HG03060 (cell line): ENCODE data around the gene STPG3.
"Not testable (repeated sequence)": the region's sequence is repeated elsewhere in the genome, so short reads cannot be mapped to it uniquely, and the experiment has no call there.

Experiments
- ATAC-seq: cut with Tn5 transposase; IDR thresholded peaks from one replicate; pipeline ENCODE4 v1.9.1; 2021; ENCODE audit warnings: low read depth, moderate number of reproducible peaks; ENCODE audit not compliant: unreplicated experiment

STPG3 gene

DNA sequence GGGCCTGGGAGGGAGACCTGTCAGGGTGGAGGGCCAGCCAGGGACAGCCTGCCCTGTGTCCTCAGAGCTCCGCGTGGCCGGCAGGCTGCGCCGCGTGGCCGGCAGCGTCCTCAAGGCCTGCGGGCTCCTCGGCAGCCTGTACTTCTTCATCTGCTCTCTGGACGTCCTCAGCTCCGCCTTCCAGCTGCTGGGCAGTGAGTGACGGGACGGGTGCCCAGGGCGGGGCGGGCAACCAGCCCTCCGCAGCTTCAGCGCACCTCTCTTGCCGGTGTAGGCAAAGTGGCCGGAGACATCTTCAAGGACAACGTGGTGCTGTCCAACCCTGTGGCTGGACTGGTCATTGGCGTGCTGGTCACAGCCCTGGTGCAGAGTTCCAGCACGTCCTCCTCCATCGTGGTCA lies 18.6 kb upstream of the STPG3 start:
- ATAC-seq, result no peak

DNA sequence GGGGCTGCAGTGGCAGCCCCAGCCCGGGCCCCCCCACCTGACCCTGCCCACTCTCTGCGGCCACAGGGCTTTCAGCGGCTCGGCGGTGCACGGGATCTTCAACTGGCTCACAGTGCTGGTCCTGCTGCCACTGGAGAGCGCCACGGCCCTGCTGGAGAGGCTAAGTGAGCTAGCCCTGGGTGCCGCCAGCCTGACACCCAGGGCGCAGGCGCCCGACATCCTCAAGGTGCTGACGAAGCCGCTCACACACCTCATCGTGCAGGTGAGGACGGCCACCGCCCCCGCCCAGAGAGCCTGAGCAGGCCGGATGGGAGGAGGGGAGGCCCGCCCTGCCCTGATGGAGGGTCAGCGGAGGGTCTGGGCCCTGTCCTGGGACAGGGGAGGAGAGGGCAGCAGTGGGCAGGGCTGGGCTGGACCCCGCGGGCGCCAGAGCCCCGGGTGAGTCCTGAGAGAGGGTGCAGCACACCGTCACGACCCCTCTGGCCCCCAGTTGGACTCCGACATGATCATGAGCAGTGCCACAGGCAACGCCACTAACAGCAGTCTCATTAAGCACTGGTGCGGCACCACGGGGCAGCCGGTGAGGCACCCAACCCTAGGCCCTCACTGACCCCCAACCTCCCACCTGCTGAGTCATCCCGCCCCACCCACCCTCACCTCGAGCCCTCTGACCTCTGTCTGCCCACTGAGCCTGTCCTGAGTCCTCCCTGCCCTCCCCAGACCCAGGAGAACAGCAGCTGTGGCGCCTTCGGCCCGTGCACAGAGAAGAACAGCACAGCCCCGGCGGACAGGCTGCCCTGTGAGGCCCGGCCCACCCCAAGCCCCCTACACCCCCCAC lies 17.7 kb upstream of the STPG3 start:
- no peak for ATAC-seq

DNA sequence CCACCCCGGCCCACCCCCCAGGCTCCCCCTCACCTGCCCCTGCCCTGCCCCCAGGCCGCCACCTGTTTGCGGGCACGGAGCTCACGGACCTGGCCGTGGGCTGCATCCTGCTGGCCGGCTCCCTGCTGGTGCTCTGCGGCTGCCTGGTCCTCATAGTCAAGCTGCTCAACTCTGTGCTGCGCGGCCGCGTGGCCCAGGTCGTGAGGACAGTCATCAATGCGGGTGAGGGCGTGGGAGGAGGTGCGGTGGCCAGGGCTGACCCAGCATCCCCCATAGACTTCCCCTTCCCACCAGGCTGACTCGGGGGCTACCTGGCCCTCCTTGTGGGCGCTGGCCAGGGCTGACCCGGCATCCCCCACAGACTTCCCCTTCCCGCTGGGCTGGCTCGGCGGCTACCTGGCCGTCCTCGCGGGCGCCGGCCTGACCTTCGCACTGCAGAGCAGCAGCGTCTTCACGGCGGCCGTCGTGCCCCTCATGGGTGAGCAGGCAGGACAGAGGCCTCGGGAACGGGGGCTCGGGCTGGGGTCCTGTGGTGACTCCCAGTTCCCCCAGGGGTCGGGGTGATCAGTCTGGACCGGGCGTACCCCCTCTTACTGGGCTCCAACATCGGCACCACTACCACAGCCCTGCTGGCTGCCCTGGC lies 16.9 kb upstream of the STPG3 start:
- no peak for ATAC-seq

DNA sequence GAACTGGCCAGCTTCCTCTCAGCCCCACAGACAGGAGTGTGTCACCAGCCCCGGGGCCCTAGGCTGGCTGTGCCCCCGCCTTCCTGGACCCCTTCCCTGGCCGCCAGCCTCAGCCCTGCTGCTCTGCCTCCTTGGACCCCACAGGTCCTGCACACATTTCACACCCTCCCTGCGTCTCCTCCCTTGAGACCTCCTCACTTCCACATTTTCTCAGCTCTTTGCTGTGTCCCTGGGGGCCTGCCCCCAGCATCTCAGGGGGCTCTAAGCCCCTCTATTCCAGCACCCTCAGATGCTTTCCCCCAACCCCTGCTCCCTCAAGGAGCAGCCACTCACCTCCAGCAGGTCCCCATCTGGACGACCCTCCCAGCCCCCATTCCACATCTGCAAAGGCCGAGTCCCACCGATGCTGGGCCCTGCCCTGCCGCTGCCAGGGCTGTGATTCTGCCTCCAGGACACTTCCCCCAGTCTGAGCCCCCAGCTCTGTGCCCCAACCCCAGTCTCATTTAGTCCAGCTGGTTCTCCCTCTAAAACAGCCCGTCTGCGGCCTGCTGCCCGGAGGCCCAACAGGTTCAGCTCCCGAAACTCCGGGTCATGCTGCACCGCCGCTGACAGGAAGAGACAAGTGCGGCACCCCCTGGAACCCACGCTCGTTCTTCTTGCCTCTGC lies 16.2 kb upstream of the STPG3 start:
- no peak for ATAC-seq

DNA sequence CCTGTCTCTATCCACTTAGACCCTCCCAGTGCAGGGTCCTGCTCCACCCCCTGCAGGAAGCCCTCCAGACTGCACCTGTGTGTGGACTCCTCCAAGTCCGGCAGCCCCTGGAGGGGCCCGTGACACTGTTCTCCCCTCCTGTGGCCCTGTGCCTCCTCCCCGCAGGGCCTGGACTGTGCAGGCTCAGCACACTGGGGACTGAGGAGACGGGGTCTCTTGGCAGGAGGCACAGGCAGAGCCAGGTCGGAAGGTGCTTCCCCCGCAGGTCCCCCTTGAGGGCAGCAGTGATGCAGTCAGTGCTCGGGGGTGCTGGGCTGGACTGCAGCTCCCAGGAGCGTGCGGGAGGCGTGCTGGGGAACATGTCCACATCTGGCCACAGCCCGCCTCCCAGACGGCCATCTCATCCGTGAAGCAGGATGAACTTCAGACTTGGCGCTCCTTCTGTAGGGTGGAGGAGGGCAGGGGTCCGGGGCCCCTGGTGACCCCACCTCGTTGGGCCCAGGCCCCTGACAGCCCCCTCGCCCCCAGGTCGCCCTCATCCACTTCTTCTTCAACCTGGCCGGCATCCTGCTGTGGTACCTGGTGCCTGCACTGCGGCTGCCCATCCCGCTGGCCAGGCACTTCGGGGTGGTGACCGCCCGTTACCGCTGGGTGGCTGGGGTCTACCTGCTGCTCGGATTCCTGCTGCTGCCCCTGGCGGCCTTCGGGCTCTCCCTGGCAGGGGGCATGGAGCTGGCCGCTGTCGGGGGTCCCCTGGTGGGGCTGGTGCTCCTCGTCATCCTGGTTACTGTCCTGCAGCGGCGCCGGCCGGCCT lies 15.5 kb upstream of the STPG3 start:
- no peak for ATAC-seq

DNA sequence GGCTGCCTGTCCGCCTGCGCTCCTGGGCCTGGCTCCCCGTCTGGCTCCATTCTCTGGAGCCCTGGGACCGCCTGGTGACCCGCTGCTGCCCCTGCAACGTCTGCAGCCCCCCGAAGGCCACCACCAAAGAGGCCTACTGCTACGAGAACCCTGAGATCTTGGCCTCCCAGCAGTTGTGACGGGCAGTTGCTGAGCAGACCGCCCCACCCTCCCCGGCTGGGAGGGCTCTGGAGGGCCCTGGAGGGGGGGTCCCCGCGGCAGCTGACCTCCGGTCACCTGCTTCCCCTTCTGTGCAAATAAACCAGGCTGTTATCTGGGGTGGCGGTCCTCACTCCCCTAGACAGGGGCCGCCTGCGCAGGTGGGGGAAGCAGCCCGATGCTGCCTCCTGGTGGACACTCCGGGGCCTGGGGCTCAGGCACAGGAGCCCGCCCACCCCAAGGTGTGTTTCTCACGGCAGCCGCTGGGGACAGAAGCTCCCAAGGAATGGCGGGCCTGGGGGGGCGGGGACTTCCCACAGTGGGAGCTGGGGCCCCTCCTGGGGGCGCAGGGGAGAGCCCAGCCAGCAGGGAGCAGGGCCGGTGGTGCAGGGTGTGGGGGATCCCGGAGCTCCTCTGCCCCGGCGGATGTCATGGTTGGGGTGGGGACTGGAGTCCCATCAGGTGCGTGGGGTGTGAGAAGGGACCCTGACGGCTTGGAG lies 14.7 kb upstream of the STPG3 start:
- no peak for ATAC-seq

DNA sequence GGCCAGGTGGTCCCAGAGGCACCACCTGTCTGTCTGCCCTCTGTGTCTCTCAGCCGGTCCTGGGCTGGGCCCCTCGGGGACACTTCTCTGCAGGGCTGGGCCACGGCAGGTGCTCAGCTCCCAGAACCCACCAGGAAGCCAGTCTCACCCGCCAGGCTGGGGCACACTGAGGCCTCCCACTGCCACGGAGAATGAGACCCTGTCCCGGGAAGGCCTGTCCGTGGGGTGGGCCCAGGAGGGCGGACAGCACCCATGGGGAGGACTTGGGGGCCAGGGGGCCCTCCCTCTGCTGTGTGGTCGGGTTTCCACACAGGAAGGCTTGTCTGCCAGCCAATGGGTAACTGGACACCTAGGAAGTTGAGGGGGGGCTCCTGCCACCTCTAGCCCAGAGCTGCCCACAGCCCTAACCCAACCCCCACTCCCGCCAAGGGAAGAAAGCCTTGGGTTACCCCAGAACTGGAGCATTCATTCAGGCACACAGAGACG lies 14.1 kb upstream of the STPG3 start:
- ATAC-seq, result no peak

DNA sequence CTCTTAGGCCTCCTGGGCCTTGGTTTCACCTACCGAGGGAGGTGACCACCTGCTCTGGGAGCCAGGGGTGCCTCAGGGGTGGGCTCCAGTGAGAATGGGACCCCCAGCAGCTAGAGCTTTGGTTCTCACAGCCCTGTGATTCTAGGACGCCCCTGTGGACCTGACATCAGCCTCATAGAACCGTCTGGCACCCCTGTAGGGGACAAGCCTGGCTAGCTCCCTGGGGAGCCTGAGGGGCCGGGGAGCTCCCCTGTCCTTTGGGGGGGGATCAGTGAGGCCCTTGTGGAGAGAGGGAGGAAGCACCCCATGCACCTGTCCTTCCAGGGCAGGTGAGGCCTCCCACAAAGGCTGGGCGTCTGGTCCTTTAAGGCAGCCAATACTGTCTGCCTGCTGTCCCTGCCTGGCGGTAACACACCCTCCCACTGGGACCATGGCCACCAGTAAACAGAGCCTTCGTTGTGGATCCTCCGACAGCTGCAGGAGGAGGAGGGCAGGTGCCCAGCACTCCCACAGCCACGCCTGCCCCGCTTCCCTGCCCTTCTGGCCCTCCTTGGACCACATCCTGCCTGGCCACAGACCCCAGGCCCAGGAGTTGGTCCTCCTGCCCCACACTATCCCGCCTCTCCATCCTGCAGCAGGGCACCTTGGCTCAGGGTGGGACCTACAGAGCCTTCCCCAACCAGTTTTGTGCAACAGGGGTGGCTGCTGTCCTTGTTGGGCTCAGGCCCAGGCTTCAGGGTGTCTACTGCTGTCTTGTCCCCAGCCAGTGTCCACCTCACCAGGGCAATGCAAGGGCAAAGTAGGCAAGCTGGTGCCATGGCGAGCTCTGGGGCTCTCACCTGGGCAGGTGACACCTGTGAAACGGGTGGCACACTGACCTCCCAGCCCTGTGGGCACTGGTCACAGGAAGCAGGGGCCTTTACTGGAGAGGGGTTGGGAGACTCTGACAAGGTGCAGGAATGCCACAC lies 13.0 kb upstream of the STPG3 start:
- ATAC-seq, result no peak

DNA sequence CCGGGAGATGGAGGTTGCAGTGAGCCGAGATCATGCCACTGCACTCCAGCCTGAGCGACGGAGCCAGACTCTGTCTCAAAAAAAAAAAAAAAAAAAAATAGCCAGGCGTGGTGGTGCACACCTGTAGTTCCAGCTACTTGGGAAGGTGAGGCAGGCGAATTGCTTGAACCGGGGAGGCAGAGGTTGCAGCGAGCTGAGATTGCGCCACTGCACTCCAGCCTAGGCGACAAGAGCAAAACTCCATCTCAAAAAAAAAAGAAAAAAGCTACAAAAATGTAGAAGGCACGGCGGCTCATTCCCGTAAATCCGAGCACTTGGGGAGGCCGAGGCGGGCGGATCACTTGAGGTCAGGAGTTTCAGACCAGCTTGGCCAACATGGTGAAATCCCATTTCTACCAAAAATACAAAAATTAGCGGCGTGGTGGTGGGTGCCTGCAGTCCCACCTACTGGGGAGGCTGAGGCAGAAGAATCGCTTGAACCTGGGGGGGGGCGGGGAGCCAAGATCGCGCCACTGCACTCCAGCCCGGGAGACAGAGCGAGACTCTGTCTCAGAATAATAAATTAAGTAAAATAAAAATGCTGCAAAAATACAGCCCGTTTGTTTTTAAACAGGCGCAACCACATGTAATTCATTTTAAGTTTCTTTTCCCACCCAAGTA lies 11.4 kb upstream of the STPG3 start:
- ATAC-seq, result not testable (repeated sequence)

DNA sequence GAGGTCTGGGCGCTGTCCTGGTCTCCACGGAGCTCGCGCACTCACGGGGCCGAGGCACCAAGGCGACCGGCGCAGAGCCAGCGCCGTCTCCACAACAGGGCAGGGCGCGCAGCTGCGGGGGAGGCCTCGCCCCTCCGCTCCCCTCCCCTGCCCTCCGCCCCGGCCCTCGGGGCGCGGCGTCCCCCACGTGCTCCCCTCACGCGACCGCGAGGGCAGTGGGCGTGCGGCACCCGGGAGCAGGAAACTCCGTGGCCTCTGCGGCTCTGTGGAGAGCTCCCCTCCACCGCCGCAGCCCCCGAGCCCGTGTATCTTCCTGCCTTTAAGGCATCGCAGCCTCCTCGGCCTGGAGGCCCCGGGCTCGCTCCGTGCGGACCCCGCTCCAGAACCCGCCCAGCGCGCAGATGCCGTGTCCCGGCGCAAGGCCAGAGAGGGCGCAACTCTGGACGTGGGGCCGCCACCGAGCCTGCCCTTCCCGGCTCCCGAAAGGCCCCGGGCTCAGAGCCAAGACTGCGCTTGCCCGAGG lies 10.7 kb upstream of the STPG3 start:
- peak; percentile 1 for ATAC-seq

DNA sequence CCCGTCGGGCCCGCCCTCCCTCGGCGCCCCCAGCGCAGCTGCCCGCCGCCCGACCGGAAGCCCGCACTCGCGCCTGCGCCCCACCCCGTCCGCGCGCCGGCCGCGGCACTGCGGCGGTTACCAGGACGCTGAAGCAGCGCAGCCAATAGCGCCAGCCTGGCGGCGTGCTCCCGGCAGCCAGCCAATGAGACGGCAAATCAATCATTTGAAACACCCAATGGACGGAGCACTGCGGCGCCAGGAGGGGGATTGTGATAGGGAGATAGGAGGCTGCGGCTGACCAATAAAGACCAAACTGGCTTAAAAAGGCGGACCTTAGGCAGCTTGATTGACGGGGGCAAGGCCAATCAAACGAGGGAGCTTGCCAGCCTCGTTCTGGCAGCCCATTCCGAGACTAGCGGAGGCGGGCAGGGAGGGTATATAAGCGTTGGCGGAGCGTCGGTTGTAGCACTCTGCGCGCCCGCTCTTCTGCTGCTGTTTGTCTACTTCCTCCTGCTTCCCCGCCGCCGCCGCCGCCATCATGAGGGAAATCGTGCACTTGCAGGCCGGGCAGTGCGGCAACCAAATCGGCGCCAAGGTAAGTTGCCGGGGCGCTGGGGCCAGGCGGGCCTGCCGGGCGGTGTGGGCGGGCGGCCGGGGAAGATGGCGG lies 10.1 kb upstream of the STPG3 start, which contains the start of gene TUBB4B:
TSS of gene TUBB4B (plus strand) at position 447 of the 649 bp plus-strand sequence. CDS start at position 521, 74 bp downstream.
- ATAC-seq, result peak; percentile 84

DNA sequence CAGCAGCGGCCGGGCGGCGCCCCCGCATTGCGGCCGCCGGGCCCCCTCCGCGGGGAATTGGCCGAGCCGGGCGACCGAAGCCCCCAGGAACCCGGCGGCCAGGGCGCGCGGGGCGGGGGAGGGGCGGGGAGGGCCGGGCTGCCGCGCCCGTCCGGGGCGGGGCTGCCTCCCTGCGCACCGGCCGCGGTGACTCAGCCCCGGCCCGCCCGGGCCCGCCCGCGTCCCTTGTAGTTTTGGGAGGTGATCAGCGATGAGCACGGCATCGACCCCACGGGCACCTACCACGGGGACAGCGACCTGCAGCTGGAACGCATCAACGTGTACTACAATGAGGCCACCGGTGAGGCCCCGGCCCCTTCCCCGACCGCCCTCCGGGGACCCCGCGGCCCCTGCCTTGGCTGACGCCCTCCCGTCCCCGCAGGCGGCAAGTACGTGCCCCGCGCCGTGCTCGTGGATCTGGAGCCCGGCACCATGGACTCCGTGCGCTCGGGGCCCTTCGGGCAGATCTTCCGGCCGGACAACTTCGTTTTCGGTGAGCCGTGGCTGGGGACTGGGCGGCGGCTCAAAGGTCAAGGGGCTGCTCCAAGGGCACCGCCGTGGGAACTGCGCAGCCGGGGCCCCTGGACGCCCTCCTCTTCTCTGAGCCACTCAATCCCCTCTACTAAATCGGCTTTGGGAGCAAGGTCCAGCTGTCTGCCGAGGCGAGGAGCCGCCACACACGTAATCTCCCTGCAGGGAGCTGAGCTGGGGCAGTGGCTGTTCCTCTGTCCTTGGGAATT lies 9.4 kb upstream of the STPG3 start:
- no peak for ATAC-seq

DNA sequence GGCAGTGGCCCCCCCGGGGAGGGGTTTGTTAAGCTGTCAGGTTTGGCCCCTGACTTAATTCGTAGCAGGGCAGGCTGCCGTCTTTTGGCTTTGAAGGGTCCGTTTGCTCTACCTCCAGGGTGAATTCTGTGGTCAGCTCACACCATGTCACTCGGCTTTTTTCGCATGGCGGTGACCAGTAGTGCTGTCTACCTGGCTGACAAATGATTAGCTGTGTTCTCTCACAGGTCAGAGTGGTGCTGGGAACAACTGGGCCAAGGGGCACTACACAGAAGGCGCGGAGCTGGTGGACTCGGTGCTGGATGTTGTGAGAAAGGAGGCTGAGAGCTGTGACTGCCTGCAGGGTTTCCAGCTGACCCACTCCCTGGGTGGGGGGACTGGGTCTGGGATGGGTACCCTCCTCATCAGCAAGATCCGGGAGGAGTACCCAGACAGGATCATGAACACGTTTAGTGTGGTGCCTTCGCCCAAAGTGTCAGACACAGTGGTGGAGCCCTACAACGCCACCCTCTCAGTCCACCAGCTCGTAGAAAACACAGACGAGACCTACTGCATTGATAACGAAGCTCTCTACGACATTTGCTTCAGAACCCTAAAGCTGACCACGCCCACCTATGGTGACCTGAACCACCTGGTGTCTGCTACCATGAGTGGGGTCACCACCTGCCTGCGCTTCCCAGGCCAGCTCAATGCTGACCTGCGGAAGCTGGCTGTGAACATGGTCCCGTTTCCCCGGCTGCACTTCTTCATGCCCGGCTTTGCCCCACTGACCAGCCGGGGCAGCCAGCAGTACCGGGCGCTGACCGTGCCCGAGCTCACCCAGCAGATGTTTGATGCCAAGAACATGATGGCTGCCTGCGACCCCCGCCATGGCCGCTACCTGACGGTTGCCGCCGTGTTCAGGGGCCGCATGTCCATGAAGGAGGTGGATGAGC lies 8.6 kb upstream of the STPG3 start:
- ATAC-seq, result no peak

DNA sequence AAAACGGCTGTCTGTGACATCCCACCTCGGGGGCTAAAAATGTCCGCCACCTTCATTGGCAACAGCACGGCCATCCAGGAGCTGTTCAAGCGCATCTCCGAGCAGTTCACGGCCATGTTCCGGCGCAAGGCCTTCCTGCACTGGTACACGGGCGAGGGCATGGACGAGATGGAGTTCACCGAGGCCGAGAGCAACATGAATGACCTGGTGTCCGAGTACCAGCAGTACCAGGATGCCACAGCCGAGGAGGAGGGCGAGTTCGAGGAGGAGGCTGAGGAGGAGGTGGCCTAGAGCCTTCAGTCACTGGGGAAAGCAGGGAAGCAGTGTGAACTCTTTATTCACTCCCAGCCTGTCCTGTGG lies 7.8 kb upstream of the STPG3 start:
- not testable (repeated sequence) for ATAC-seq

DNA sequence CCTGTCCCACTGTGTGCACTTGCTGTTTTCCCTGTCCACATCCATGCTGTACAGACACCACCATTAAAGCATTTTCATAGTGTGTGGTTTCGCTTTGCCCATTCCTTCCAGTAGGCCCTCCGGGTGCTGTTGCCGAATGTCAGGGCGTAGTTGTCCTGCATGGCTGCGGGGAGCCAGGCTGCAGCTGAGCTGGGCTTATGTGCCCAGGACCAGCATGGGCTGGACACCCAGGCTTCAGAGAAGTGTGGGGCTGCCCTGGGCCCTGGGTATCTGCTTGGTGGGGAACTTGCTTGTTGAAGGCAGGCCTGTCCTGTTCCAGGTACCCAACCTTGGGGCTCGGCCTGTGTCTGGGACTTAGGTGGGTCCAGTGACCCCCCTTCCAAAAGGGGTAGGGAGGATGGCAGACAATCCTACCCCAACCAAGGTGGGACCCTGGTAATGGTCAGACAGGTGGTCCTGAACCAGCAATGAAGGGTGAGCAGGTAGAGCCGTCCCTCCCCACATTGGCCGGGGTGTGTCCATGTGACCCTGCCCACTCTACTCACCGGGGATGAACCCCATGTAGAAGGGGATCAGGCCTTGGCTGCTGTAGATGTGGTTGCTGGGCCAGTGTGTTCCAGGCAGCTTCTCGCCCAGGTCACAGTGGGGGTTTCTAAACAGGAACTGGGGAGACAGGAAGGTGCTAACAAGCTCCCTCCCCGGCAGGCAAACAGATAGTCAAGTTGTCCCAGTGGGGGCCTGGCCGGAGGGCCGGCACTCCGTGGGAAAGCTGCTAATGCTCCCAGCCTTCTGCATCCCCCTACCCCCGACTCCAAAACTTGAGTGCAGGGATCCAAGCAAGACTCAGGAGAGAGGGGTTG lies 7.2 kb upstream of the STPG3 start:
- no peak for ATAC-seq
